HG03103 (cell line): Measurements from ENCODE around the gene KLHL36.
A peak's percentile ranks its signal among the peaks of the same experiment; 100 is the strongest.

Experiments
- ATAC-seq: cut with Tn5 transposase; IDR thresholded peaks from one replicate; pipeline ENCODE4 v1.9.1; 2021; ENCODE audit warnings: low read depth; ENCODE audit not compliant: unreplicated experiment

The KLHL36 gene

GRCh38 chr16:84647828-84648594 is at the start of gene KLHL36:
KLHL36 (plus strand) TSS chr16:84648511; CDS start chr16:84650868, 2,357 bp downstream.
- peak; percentile 66 for ATAC-seq

DNA sequence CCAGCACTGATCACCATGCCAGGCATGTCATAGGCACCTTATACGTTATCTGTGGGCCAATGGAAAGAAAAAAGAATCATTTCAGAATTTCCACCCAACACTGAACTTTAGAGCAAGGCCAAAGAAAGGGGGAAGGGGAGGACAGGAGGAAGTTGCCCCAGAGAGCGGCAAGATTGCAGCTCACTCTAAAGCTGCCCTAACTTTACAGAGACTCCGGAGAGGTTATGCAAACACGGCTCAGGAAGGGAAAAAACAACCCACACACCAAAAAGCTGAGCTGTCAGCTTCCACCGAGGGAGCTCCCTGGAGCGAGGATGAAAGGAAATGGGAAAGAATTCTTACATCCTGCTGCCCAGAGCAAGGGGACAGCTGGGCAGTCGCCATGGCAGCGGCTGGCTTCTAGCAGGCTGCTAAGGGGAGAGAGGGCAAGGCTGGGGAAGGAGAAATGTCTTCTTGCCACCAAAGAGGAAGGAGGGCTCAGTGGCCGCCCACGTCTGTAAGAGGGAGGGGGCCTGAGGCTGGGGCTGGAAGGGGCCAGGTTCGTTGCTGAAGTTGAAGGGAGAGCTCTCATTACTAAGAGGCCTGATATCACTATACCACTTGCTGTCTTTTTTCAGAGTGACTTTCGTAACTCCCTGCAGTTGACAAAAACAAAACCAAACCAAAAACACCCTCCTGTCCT is 48.6 kb upstream of the KLHL36 start:
- ATAC-seq, result no peak

GRCh38 chr16:84600343-84601229 is 47.7 kb upstream of the KLHL36 start:
- ATAC-seq, result peak; percentile 67

- ATAC-seq, result no peak
Observed at GRCh38 chr16:84603140-84603816, 45.0 kb upstream of the KLHL36 start.

DNA sequence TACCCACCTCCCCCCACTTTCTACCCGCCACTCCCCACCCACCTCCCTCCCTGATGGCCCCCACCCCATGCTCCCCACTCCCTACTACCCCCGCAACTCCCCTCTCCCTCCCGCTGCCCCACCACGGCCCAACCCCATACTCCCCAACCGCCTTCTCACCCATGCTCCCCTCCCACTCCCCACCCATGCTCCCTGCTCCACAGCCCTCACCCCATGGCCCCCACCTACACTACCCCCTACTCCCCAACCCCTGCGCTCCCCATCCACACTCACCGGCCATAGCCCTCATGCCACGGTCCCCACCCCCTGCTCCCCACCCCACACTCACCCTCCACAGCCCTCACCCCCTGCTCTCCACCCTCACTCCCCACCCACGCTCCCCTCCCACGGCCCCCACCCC is 44.4 kb upstream of the KLHL36 start:
- ATAC-seq, result no peak

DNA sequence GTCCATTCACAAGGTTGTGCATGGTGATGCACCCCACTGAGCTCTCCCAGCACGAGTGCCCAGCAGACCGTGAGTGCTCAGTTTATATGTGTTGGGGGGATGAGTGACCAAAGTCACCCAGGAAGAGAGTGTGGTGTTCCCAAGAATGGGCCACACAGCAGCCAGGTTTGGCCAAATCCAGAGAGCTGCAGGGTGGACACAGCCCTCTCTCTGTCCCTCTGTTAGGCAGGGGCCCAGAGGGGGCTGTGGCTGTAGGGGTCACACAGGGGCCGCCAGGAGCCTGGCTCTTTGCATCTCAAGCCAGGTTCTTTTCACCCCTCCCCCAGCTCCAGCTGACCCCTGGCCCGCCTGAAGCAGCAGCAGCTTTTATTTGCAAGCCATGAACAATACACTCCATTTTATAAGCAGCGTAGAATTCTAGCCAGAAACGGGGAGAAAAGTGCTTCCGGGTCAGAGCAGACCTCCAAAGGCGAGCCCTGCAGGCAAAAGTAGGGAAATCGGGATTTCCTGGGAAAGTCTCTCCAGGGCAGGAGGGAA is 43.8 kb upstream of the KLHL36 start:
- ATAC-seq, result no peak

GRCh38 chr16:84605339-84605848 is 42.9 kb upstream of the KLHL36 start:
- no peak for ATAC-seq

- ATAC-seq, result no peak
Observed at GRCh38 chr16:84606081-84606875, 42.0 kb upstream of the KLHL36 start.

GRCh38 chr16:84607061-84607460 is 41.2 kb upstream of the KLHL36 start:
- ATAC-seq, result no peak

DNA sequence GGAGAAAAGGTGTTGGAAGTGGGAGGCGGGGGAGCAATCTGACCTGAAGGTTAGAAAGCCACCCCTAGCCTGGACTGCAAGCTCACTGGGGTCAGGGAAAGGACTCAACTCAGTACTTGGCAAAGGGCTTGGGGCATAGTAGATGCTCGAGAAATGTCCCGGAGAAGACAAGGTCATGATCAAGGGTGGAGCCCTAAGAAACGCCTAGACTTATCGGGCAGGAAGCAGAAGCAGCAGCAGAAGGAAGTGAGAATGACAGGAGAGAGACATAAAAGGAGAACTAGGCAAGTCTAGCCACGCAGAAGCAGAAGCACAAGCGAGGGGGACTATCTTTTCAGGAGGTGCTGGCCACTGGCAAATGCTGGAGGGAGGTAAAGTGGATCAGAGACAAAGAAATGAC is 40.6 kb upstream of the KLHL36 start:
- peak; percentile 52 for ATAC-seq

GRCh38 chr16:84608282-84608681 is 40.0 kb upstream of the KLHL36 start:
- ATAC-seq, result no peak

- ATAC-seq, result no peak
Observed at GRCh38 chr16:84609563-84610177, 38.6 kb upstream of the KLHL36 start.

- no peak for ATAC-seq
Observed at GRCh38 chr16:84610376-84610775, 37.9 kb upstream of the KLHL36 start.

DNA sequence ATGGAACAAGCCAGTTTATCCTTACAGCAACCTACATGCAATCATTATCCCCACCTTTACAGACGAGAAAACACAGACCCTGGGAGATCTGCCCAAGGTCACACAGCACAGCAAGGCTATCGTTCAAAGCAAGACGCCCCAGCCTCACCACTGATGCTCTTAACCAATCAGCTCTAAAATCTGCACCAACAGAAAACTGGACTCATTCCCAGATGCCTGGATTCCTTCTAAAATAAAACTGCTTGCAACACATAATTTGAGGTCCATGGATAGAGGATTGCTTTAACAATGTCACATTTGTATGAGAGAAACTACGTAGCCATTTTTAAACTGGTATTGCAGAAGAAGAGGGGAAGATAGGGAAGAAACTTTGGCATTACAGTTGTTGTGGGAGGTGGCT is 37.3 kb upstream of the KLHL36 start:
- no peak for ATAC-seq

GRCh38 chr16:84612686-84613085 is 35.6 kb upstream of the KLHL36 start:
- no peak for ATAC-seq

DNA sequence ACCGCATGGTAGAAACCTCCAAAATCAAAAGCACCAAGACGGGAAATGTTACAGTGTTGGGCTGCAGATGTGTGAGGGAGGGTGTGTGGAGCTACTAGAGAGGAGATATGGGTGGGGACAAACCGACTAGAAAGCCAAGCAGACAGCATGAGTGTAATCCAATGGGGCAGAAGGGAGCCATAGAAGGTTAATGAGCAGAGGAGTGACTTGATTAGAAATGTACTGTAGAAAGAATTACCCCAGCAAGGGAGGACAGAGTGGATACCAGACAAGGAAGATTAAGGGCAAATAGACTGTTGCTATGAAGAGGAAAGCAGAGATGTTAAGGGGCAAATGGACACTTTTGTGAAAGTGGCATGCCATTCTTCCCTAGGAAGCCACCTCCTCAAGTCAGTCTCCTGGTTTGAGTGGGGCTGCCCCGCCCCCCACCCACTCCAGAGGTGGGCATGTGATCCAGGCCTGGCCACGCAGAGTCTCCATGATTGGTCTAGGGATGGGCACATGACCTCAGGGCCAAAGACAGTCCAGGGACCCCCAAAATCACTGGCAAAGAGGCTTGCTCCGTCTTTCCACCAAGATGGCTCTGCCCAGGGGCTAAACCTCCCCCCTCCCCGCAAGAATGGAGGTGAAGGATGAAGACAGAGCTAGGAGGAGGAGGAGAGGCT is 34.8 kb upstream of the KLHL36 start:
- no peak for ATAC-seq

DNA sequence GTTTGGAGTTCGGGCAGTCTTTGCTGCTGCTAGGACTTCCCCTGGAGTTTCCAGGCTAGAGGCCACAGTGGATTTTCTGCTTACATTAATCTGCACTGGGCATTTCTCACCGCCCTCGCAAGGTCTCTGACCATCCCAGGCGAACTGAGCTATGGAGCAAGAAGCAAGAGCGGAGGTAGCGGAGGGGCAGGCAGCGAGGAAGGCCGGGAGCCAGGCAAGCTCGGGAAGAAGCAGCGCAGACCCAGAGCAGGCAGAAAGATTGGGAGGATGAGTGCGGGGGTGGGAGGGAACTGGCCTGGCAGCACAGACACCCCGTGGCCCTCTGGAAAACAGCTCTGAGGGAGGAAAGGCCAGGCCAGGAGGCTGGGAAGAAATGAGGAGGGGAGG is 34.2 kb upstream of the KLHL36 start:
- ATAC-seq, result no peak

GRCh38 chr16:84614623-84614967 is 33.7 kb upstream of the KLHL36 start:
- ATAC-seq, result no peak
